HCT116 (cell line): ENCODE measurements around the gene CD34. TPM values are rescaled to one million over a fixed set of nuclear protein-coding genes. Genes with fewer than 3 reads are reported as not detected.

Source experiments
- ATAC-seq: fragments of 200-7000 bp; cut with Tn5 transposase; 2 replicates; pipeline ENCODE4 v1.9.1; 2020; ENCODE audit warnings: mild to moderate bottlenecking, moderate library complexity
- BruUV-seq: library from RNA; stranded (reverse); fragments of 400-500 nt; replicated peaks from 2 replicates; lab custom pipeline; 2021; lab: Mats Ljungman, UMichigan
- CTCF ChIA-PET: fragments of 300-600 bp; sonication (Branson Sonifier 250); formaldehyde crosslinking; loops from one replicate; lab custom pipeline; 2021; ENCODE audit warnings: antibody characterized with exemption; lab: Charles Lee
- POLR2A ChIA-PET: fragments of 300-600, 350-600 bp; sonication (Branson Sonifier 250); formaldehyde crosslinking; loops from one replicate; lab custom pipeline; 2021; ENCODE audit warnings: antibody characterized with exemption; lab: Charles Lee
- RAD21 ChIA-PET, 2 experiments: fragments of 300-600 bp; sonication (Branson Sonifier 250); formaldehyde crosslinking; loops; one replicate each; lab custom pipeline; 2023; ENCODE audit warnings: low total read pairs in 2 of 2; ENCODE audit not compliant: uncharacterized antibody in 2 of 2, unreplicated experiment in 2 of 2, low non-redundant PET in 1 of 2; lab: Charles Lee
- DNase-seq: peaks from one replicate; pipeline ENCODE4 v3.0.0-alpha.2; 2010; ENCODE audit warnings: low read depth, low spot score
- H2AFZ ChIP-seq: fragments of 200-600 bp; shearing (Covaris generic), sonication (generic); 2 replicates; pipeline ENCODE4 v1.6.1; 2017; ENCODE audit warnings: low read depth, mixed run types, mixed read lengths, antibody characterized with exemption, low read length; ENCODE audit not compliant: poor library complexity, severe bottlenecking
- H3K27ac ChIP-seq: 2 replicates; pipeline ENCODE4 v1.5.1; 2012; ENCODE audit warnings: low read depth, low read length
- H3K27me3 ChIP-seq: fragments of 200-600 bp; sonication (generic); 2 replicates; pipeline ENCODE4 v1.6.1; 2016; ENCODE audit warnings: mixed run types, low read length, mixed read lengths; ENCODE audit not compliant: insufficient read depth
- H3K36me3 ChIP-seq, 2 experiments: fragments of 200-500 bp in 1 of 2; fragments of 200-600 bp in 1 of 2; sonication (Bioruptor generic) in 1 of 2; sonication (generic) in 1 of 2; 2 replicates each; pipeline versions ENCODE4 v1.5.1 to v1.6.1; 2014 to 2016; ENCODE audit warnings: low read length in 2 of 2, inconsistent platforms in 1 of 2, mixed read lengths in 1 of 2, mixed run types in 1 of 2; ENCODE audit not compliant: insufficient read depth in 2 of 2, control insufficient read depth in 1 of 2
- H3K4me1 ChIP-seq, 2 experiments: fragments of 200-600 bp in 1 of 2; sonication (generic) in 1 of 2; 2 replicates each; pipeline versions ENCODE4 v1.5.1 to v1.6.1; 2012 to 2017; ENCODE audit warnings: low read length in 2 of 2, inconsistent platforms in 1 of 2, mild to moderate bottlenecking in 1 of 2, mixed read lengths in 1 of 2, mixed run types in 1 of 2, moderate library complexity in 1 of 2; ENCODE audit not compliant: insufficient read depth in 2 of 2, control insufficient read depth in 1 of 2
- H3K4me2 ChIP-seq: fragments of 200-600 bp; sonication (generic); 2 replicates; pipeline ENCODE4 v1.6.1; 2017; ENCODE audit warnings: mixed run types, low read length, mixed read lengths
- H3K4me3 ChIP-seq, 2 experiments: fragments of 200-600 bp in 1 of 2; sonication (generic) in 1 of 2; replicated peaks in 1 of 2; 2 replicates each; pipeline ENCODE4 v1.5.1; 2011 to 2016; ENCODE audit warnings: low read length in 2 of 2, control low read depth in 1 of 2, low read depth in 1 of 2, mild to moderate bottlenecking in 1 of 2, mixed read lengths in 1 of 2, mixed run types in 1 of 2
- H3K79me2 ChIP-seq: fragments of 200-600 bp; sonication (generic); 2 replicates; pipeline ENCODE4 v1.6.1; 2017; ENCODE audit warnings: mild to moderate bottlenecking, mixed run types, low read length, moderate library complexity, mixed read lengths; ENCODE audit not compliant: insufficient read depth
- H3K9ac ChIP-seq: fragments of 200-600 bp; sonication (generic); 2 replicates; pipeline ENCODE4 v1.6.1; 2016; ENCODE audit warnings: low read length, mixed read lengths
- H3K9me2 ChIP-seq: fragments of 200-600 bp; sonication (generic), shearing (Covaris generic); 2 replicates; pipeline ENCODE4 v1.6.1; 2017; ENCODE audit warnings: mixed run types, mild to moderate bottlenecking, moderate library complexity; ENCODE audit not compliant: insufficient read depth
- H3K9me3 ChIP-seq, 2 experiments: fragments of 200-500 bp in 1 of 2; fragments of 200-600 bp in 1 of 2; sonication (Bioruptor generic) in 1 of 2; sonication (generic) in 1 of 2; 2 replicates each; pipeline ENCODE4 v1.6.1; 2014 to 2017; ENCODE audit warnings: low read length in 2 of 2, mixed read lengths in 2 of 2, inconsistent platforms in 1 of 2, low read depth in 1 of 2, mild to moderate bottlenecking in 1 of 2, mixed run types in 1 of 2, moderate library complexity in 1 of 2; ENCODE audit not compliant: control insufficient read depth in 1 of 2, insufficient read depth in 1 of 2
- H4K20me1 ChIP-seq: fragments of 200-600 bp; sonication (generic), shearing (Covaris generic); 2 replicates; pipeline ENCODE4 v1.6.1; 2017; ENCODE audit warnings: mixed run types, mild to moderate bottlenecking, moderate library complexity; ENCODE audit not compliant: insufficient read depth
- ATF3 ChIP-seq: IDR thresholded peaks from 2 replicates; pipeline ENCODE4 v1.6.1; 2012
- ELF1 ChIP-seq: IDR thresholded peaks from 2 replicates; pipeline ENCODE4 v1.6.1; 2012; ENCODE audit warnings: low read depth, borderline replicate concordance
- EZH2phosphoT487 ChIP-seq: fragments of 200-600 bp; IDR thresholded peaks from 2 replicates; pipeline ENCODE4 v1.6.1; 2018; ENCODE audit warnings: antibody characterized with exemption, borderline replicate concordance
- MAX ChIP-seq: IDR thresholded peaks from 2 replicates; pipeline ENCODE4 v1.6.1; 2012
- POLR2AphosphoS5 ChIP-seq: IDR thresholded peaks from 2 replicates; pipeline ENCODE4 v1.6.1; 2011; ENCODE audit warnings: mild to moderate bottlenecking, low read depth, low read length, moderate library complexity
- intact Hi-C: fragments of 100-400 bp; cut with micrococcal nuclease; formaldehyde crosslinking; loops from 2 replicates; pipeline ENCODE4 v1.10.0; 2022
- total RNA-seq: library from RNA; stranded (reverse); gene quantifications from one replicate; pipeline ENCODE4 v1.2.1, GENCODE V29; 2021; ENCODE audit not compliant: unreplicated experiment

The CD34 gene
- total RNA-seq, 1 experiment from 2014 or later: 0.07 TPM

- ATAC-seq (peak; percentile 30), DNase-seq (no peak)
- Histone ChIP-seq H3K9ac (peak overlapping the region; percentile 86), H3K4me3 (peak overlapping the region; percentile 74 to 92), H3K27ac (peak overlapping the region; percentile 49; the same call in 1 of the 2 replicates), H3K27me3 (no peaks in the 10 kb centered on the region), H4K20me1 (no peaks in the 10 kb centered on the region), H3K36me3 (peaks cover 0 to 6% of the 10 kb centered on the region in 2 experiments; a peak in 1 of 4 replicates), H3K79me2 (peaks cover 15% of the 10 kb centered on the region; the same call in 1 of the 2 replicates), H3K4me1 (peaks cover 2 to 20% of the 10 kb centered on the region in 2 experiments; a peak in 2 of 4 replicates), H3K4me2 (peak overlapping the region; percentile 77), H3K9me2 (no peaks in the 10 kb centered on the region), H2AFZ (no peak overlapping the region), H3K9me3 (no peaks in the 10 kb centered on the region)
- RAD21 ChIA-PET: interaction anchor here (1.4 to 2.0 kb wide), 2 partner anchors 40 kb away, joined by 4 to 8 read pairs; no protein-coding TSS in a partner anchor
- peak; percentile 41; the same call in 1 of the 2 replicates for TF ChIP-seq POLR2AphosphoS5
- no peak for TF ChIP-seq EZH2phosphoT487
- no peak for TF ChIP-seq ELF1
- TF ChIP-seq MAX: no peak
- TF ChIP-seq ATF3: no peak
- BruUV-seq: no TSS peak
- POLR2A ChIA-PET: no interaction called here
- intact Hi-C loops: no loop called here
- CTCF ChIA-PET: interaction anchor here (0.7 to 2.6 kb wide), 17 partner anchors 10 to 130 kb away, joined by 3 to 30 read pairs (median 4); no protein-coding TSS in a partner anchor
Measured at GRCh38 chr1:207868251-207868773, 42.6 kb downstream of the CD34 start.
